Measurements from ENCODE around the gene COP1.
"Not testable (repeated sequence)": the region's sequence is repeated elsewhere in the genome, so short reads cannot be mapped to it uniquely, and the experiment has no call there.

The COP1 gene

DNA sequence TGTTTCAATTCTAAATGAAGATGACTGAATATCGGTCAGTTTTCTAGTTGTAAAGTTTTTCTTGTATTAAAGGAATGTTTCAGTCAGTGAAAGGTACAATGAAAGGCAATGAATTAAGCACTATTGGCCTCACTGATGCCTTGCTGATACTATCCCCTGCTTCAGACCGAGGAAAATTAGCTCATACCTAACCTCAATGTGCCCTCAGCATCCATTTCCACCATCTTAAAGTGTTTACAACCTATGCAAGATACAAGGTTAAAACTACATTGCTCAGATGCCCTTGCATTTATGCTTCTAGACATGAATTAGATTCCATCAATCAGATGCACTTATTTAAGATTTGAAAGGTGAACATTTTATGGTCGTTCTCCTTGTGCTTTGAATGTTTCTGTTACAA, 184.5 kb downstream of the COP1 start:
- H3K4me3 ChIP-seq (ENCODE audit: control insufficient read depth, low read depth, low read length), result no peak overlapping the region
- DNase-seq (ENCODE audit: low read depth), result no peak
- TF ChIP-seq, protein P1, sequence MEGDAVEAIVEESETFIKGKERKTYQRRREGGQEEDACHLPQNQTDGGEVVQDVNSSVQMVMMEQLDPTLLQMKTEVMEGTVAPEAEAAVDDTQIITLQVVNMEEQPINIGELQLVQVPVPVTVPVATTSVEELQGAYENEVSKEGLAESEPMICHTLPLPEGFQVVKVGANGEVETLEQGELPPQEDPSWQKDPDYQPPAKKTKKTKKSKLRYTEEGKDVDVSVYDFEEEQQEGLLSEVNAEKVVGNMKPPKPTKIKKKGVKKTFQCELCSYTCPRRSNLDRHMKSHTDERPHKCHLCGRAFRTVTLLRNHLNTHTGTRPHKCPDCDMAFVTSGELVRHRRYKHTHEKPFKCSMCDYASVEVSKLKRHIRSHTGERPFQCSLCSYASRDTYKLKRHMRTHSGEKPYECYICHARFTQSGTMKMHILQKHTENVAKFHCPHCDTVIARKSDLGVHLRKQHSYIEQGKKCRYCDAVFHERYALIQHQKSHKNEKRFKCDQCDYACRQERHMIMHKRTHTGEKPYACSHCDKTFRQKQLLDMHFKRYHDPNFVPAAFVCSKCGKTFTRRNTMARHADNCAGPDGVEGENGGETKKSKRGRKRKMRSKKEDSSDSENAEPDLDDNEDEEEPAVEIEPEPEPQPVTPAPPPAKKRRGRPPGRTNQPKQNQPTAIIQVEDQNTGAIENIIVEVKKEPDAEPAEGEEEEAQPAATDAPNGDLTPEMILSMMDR (conservative IDR thresholded peaks at IDR 0.05; ENCODE audit: control insufficient read depth, insufficient read depth, low read depth, low read length), result no peak

- TF ChIP-seq, protein P1 (conservative IDR thresholded peaks at IDR 0.05; ENCODE audit: control insufficient read depth, insufficient read depth, low read depth, low read length), result no peak
- no peak for DNase-seq (ENCODE audit: low read depth)
- no peak overlapping the region for H3K4me3 ChIP-seq (ENCODE audit: control insufficient read depth, low read depth, low read length)
These were observed 189.4 kb downstream of the COP1 start for GRCh38 chr1:176017722-176018121.

- DNase-seq (ENCODE audit: low read depth), result no peak
- H3K4me3 ChIP-seq (ENCODE audit: control insufficient read depth, low read depth, low read length), result no peak overlapping the region
These were observed 197.1 kb downstream of the COP1 start for GRCh38 chr1:176009951-176010350.

DNA sequence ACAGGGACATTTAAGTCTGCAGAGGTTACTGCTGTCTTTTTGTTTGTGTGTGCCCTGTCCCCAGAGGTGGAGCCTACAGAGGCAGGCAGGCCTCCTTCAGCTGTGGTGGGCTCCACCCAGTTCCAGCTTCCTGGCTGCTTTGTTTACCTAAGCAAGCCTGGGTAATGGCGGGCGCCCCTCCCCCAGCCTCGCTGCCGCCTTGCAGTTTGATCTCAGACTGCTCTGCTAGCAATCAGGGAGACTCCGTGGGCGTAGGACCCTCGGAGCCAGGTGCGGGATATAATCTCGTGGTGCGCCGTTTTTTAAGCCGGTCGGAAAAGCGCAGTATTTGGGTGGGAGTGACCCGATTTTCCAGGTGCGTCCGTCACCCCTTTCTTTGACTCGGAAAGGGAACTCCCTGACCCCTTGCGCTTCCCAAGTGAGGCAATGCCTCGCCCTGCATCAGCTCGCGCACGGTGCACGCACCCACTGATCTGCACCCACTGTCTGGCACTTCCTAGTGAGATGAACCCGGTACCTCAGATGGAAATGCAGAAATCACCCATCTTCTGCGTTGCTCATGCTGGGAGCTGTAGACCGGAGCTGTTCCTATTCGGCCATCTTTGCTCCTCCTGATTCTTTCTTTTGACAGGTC, 199.2 kb downstream of the COP1 start:
- DNase-seq (ENCODE audit: low read depth); H3K4me3 ChIP-seq (ENCODE audit: control insufficient read depth, low read depth, low read length): not testable (repeated sequence)

More at GRCh38 chr1:176009951-176010350, 197.1 kb downstream of the COP1 start:
- TF ChIP-seq, protein P1 (conservative IDR thresholded peaks at IDR 0.05; ENCODE audit: control insufficient read depth, insufficient read depth, low read depth, low read length), result no peak

DNA sequence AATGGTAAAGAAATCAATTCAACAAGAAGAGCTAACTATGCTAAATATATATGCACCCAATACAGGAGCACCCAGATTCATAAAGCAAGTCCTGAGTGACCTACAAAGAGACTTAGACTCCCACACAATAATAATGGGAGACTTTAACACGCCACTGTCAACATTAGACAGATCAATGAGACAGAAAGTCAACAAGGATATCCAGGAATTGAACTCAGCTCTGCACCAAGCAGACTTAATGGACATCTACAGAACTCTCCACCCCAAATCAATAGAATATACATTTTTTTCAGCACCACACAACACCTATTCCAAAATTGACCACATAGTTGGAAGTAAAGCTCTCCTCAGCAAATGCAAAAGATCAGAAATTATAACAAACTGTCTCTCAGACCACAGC, 212.4 kb downstream of the COP1 start:
- DNase-seq (ENCODE audit: low read depth); H3K4me3 ChIP-seq (ENCODE audit: control insufficient read depth, low read depth, low read length): not testable (repeated sequence)

DNA sequence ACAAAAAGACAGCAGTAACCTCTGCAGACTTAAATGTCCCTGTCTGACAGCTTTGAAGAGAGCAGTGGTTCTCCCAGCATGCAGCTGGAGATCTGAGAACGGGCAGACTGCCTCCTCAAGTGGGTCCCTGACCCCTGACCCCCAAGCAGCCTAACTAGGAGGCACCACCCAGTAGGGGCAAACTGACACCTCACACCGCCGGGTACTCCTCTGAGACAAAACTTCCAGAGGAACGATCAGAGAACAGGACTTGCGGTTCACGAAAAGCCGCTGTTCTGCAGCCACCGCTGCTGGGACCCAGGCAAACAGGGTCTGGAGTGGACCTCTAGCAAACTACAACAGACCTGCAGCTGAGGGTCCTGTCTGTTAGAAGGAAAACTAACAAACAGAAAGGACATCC, 214.3 kb downstream of the COP1 start:
- not testable (repeated sequence) for H3K4me3 ChIP-seq (ENCODE audit: control insufficient read depth, low read depth, low read length)

DNA sequence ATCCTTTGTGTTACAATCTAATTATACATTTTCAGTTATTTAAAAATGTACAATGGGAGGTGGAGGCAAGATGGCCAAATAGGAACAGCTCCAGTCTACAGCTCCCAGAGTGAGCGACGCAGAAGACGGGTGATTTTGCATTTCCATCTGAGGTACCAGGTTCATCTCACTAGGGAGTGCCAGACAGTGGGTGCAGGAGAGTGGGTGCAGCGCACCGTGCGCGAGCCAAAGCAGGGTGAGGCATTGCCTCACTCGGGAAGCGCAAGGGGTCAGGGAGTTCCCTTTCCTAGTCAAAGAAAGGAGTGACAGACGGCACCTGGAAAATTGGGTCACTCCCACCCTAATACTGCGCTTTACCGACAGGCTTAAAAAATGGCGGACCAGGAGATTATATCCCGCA, 214.9 kb downstream of the COP1 start:
- not testable (repeated sequence) for DNase-seq (ENCODE audit: low read depth); H3K4me3 ChIP-seq (ENCODE audit: control insufficient read depth, low read depth, low read length)

More for the DNA sequence above, 214.3 kb downstream of the COP1 start:
- not testable (repeated sequence) for DNase-seq (ENCODE audit: low read depth)

DNA sequence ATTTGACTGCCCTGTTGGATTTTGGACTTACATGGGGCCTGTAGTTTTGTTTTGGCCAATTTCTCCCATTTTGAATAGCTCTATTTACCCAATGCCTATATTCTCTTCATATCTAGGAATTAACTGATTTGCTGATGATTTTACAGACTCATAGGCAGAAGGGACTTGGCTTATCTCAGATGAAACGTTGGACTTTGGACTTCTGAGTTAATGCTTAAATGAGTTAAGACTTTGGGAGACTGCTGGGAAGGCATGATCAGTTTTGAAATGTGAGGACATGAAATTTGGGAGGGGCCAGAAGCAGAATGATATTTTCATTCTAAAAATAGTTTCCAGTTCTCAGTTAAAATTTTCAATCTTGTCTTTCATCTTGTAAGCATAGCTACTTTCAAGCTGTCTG, 222.3 kb downstream of the COP1 start:
- no peak for DNase-seq (ENCODE audit: low read depth)
- TF ChIP-seq, protein P1 (conservative IDR thresholded peaks at IDR 0.05; ENCODE audit: control insufficient read depth, insufficient read depth, low read depth, low read length), result no peak
- H3K4me3 ChIP-seq (ENCODE audit: control insufficient read depth, low read depth, low read length), result no peak overlapping the region

DNA sequence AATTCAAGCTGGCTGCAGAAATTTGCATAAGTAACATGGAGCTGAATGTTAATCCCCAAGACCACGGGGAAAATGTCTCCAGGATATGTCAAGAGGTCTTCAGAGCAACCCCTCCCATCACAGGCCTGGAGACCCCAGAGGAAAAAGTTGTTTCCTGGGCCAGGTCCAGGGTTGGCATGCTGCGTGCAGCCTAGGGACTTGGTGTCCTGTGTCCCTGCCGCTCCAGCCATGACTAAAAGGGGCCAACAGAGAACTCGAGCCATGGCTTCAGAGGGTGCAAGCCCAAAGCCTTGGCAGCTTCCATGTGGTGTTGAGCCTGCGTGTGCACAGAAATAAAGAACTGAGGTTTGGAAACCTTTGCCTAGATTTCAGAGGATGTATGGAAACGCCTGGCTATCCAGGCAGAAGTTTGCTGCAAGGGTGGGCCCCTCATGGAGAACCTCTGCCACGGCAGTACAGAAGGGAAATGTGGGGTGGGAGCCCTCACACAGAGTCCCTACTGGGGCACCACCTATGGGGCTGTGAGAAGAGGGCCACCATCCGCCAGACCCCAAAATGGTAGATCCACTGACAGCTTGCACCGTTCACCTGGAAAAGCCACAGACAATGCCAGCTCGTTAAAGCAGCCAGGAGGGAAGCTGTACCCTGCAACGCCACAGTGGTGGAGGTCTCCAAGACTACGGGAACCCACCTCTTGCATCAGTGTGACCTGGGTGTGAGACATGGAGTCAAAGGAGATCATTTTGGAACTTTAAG, 222.9 kb downstream of the COP1 start:
- no peak for DNase-seq (ENCODE audit: low read depth)
- TF ChIP-seq, protein P1 (conservative IDR thresholded peaks at IDR 0.05; ENCODE audit: control insufficient read depth, insufficient read depth, low read depth, low read length), result no peak
- no peak overlapping the region for H3K4me3 ChIP-seq (ENCODE audit: control insufficient read depth, low read depth, low read length)

DNA sequence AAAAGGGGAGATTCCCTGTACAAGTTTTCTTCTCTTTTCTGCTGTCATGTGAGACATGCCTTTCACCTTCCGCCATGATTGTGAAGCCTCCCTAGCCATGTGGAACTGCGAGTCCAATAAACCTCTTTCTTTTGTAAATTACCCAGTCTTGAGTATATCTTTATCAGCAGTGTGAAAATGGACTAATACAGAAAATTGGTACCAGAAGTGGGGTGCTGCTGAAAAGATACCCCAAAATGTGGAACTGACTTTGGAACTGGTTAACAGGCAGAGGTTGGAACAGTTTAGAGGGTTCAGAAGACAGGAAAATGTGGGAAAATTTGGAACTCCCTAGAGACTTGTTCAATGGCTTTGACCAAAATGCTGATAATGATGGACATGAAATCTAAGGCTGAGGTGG, 223.7 kb downstream of the COP1 start:
- H3K4me3 ChIP-seq (ENCODE audit: control insufficient read depth, low read depth, low read length); DNase-seq (ENCODE audit: low read depth): not testable (repeated sequence)
